AG09309 (cell line): ENCODE measurements around the gene DIP2C.

Experiments
- DNase-seq: peaks from one replicate; pipeline ENCODE4 v3.0.0-alpha.2; 2010; ENCODE audit warnings: low read depth
- H3K4me3 ChIP-seq: 2 replicates; pipeline ENCODE4 v1.5.1; 2011; ENCODE audit warnings: mild to moderate bottlenecking, low read depth, low read length, moderate library complexity; ENCODE audit not compliant: control insufficient read depth
- CTCF ChIP-seq: IDR thresholded peaks from 2 replicates; pipeline ENCODE4 v1.5.1; 2011; ENCODE audit warnings: mild to moderate bottlenecking, low read depth, low read length, inconsistent platforms; ENCODE audit not compliant: insufficient read depth, control insufficient read depth; ENCODE audit errors: missing control alignments

DIP2C gene

DNA sequence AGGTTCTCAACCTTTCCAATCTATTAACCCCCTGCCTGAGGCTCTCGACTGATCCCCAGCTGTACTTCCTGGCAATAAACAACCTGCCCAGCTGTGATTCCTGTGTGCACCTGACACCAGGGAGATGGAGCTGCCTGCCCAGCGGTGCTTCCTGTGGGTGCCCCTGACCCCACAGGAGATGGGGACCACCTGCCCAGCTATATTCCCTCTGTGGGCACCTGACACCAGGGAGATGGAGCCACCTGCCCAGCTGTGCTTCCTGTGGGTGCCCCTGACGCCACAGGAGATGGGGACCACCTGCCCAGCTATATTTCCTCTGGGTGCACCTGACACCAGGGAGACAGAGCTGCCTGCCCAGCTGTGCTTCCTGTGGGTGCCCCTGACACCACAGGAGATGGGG, 184.0 kb downstream of the DIP2C start:
- DNase-seq, result no peak
- H3K4me3 ChIP-seq, result no peak overlapping the region
- TF ChIP-seq CTCF, result no peak

GRCh38 chr10:504806-505205, 184.7 kb downstream of the DIP2C start:
- DNase-seq, result no peak
- TF ChIP-seq CTCF, result no peak

GRCh38 chr10:504121-504611, 185.3 kb downstream of the DIP2C start:
- no peak for DNase-seq
- no peak for TF ChIP-seq CTCF
- no peak overlapping the region for H3K4me3 ChIP-seq

More at GRCh38 chr10:504806-505205, 184.7 kb downstream of the DIP2C start:
- no peak overlapping the region for H3K4me3 ChIP-seq

DNA sequence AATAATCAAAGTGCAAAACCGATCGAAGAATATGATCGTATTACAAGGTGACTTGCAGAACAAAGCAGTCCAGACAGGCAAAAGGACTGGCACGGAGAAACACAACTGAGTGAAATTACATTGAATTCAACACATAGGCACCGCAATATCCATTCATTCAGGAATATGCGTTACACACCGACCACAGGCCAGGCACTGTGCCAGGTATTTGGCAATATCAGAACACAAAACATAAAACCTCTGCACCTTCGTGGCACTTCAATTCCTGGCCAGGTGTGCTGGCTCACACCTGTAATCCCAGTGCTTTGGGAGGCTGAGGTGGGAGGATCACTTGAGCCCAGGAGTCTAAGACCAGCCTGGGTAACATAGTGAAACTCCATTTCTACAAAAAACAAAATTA, 187.9 kb downstream of the DIP2C start:
- TF ChIP-seq CTCF, result no peak
- H3K4me3 ChIP-seq, result no peak overlapping the region
- no peak for DNase-seq

DNA sequence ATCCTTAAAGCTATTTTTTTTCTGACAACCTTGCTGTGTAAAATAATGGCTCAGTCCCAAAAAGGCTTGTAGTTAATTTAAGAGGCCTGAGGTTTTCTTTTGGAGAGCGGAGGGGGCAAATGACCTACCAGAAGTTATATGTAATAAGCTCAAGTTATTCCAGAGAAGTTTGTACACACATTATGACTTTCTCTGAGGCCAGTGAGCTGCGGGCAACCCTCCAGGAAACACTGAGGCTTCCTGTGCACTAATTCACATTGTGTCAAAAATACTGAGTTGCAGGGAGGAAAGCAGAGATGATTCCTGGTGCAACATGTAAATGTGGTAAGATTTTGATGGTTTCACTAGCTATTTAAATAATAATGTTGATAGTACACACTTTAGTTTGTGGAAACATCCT, 188.6 kb downstream of the DIP2C start:
- H3K4me3 ChIP-seq, result no peak overlapping the region
- TF ChIP-seq CTCF, result no peak
- DNase-seq, result no peak

DNA sequence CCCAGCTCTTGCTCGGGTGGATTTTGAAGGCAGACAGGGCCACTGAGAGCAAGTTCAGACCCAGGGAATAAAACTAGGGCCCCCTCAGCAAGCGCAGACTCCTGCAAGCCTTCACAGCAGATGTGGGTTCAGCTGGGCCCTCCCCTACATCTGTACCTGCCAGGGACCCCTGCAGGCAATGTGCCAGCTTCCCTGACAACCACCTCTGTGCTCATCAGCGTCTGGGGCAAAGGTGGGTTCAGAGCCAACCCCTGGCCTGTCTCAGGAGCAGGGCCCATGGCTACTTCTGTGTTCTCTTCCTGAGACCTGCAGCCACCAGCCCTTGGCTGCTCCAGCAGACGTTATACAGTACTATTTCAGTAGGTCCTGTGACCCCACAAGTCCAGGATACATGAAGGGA, 189.5 kb downstream of the DIP2C start:
- no peak for DNase-seq
- H3K4me3 ChIP-seq, result no peak overlapping the region
- TF ChIP-seq CTCF, result no peak
